Liver (tissue), 9 donors: ENCODE measurements around the gene FGFR3. TPM values are rescaled to one million over a fixed set of nuclear protein-coding genes. Genes with fewer than 3 reads are reported as not detected.

Experiments used
- DNase-seq: peaks from one replicate; pipeline ENCODE4 v3.0.0-alpha.2; 2017; ENCODE audit warnings: low spot score
- H3K27ac ChIP-seq, 2 donors: one replicate each; pipeline ENCODE4 v1.7.0; 2013; ENCODE audit warnings: inconsistent platforms in 2 of 2, low read length in 2 of 2, control low read depth in 1 of 2, low read depth in 1 of 2, mild to moderate bottlenecking in 1 of 2
- H3K27me3 ChIP-seq, 4 donors: one replicate each; pipeline versions ENCODE4 v1.6.1 to v1.7.0; 2013; ENCODE audit warnings: low read length in 3 of 4, inconsistent platforms in 1 of 4, mild to moderate bottlenecking in 1 of 4, moderate library complexity in 1 of 4; ENCODE audit not compliant: control insufficient read depth in 4 of 4, insufficient read depth in 4 of 4
- H3K36me3 ChIP-seq, 4 donors: one replicate each; pipeline versions ENCODE4 v1.6.1 to v1.7.0; 2013; ENCODE audit warnings: low read length in 3 of 4, mild to moderate bottlenecking in 3 of 4, low read depth in 1 of 4, moderate library complexity in 1 of 4; ENCODE audit not compliant: control insufficient read depth in 4 of 4, insufficient read depth in 3 of 4
- H3K4me1 ChIP-seq, 4 donors: one replicate each; pipeline versions ENCODE4 v1.6.1 to v1.7.0; 2013; ENCODE audit warnings: low read length in 3 of 4, mild to moderate bottlenecking in 3 of 4, moderate library complexity in 1 of 4; ENCODE audit not compliant: control insufficient read depth in 4 of 4, insufficient read depth in 4 of 4
- H3K4me3 ChIP-seq, 3 donors: one replicate each; pipeline versions ENCODE4 v1.6.1 to v1.7.0; 2013; ENCODE audit warnings: low read length in 3 of 3, control low read depth in 1 of 3, low read depth in 1 of 3, mild to moderate bottlenecking in 1 of 3
- H3K9ac ChIP-seq, 2 donors: one replicate each; pipeline ENCODE4 v1.7.0; 2013; ENCODE audit warnings: low read length in 2 of 2, mild to moderate bottlenecking in 2 of 2, moderate library complexity in 2 of 2, control low read depth in 1 of 2, low read depth in 1 of 2
- H3K9me3 ChIP-seq, 4 donors: one replicate each; pipeline versions ENCODE4 v1.6.1 to v1.7.0; 2013; ENCODE audit warnings: low read length in 3 of 4; ENCODE audit not compliant: control insufficient read depth in 4 of 4
- CTCF ChIP-seq: fragments of 150-350 bp; IDR thresholded peaks from 2 replicates; pipeline ENCODE4 v1.5.1; 2017; ENCODE audit warnings: improper control_type of control experiment, low read depth, low read length; ENCODE audit not compliant: missing input control
- EGR1 ChIP-seq, 2 donors: IDR thresholded peaks; 2 replicates each; pipeline ENCODE4 v1.6.1; 2016 to 2018; ENCODE audit warnings: antibody characterized with exemption in 2 of 2, low read depth in 2 of 2
- FOXA2 ChIP-seq: IDR thresholded peaks from 2 replicates; pipeline ENCODE4 v1.6.1; 2016; ENCODE audit warnings: antibody characterized with exemption
- GABPA ChIP-seq, 2 donors: IDR thresholded peaks in 1 of 2; conservative IDR thresholded peaks in 1 of 2; 2 replicates each; pipeline ENCODE4 v1.6.1; 2016; ENCODE audit warnings: antibody characterized with exemption in 2 of 2, mild to moderate bottlenecking in 1 of 2, moderate library complexity in 1 of 2
- HNF4A ChIP-seq, 2 donors: conservative IDR thresholded peaks; 2 replicates each; pipeline ENCODE4 v1.6.1; 2016; ENCODE audit warnings: antibody characterized with exemption in 2 of 2, mild to moderate bottlenecking in 2 of 2
- HNF4G ChIP-seq: IDR thresholded peaks from 2 replicates; pipeline ENCODE4 v1.6.1; 2016; ENCODE audit warnings: antibody characterized with exemption
- MAX ChIP-seq: IDR thresholded peaks from 2 replicates; pipeline ENCODE4 v1.6.1; 2016; ENCODE audit warnings: antibody characterized with exemption
- NR2F2 ChIP-seq: IDR thresholded peaks from 2 replicates; pipeline ENCODE4 v1.6.1; 2016; ENCODE audit warnings: antibody characterized with exemption
- RXRA ChIP-seq, 2 donors: IDR thresholded peaks; 2 replicates each; pipeline ENCODE4 v1.6.1; 2017 to 2018; ENCODE audit warnings: antibody characterized with exemption in 2 of 2, mild to moderate bottlenecking in 1 of 2
- SP1 ChIP-seq: IDR thresholded peaks from 2 replicates; pipeline ENCODE4 v1.6.1; 2018; ENCODE audit warnings: antibody characterized with exemption, mild to moderate bottlenecking
- TAF1 ChIP-seq: conservative IDR thresholded peaks from 2 replicates; pipeline ENCODE4 v1.6.1; 2016; ENCODE audit warnings: antibody characterized with exemption, mild to moderate bottlenecking
- YY1 ChIP-seq: IDR thresholded peaks from 2 replicates; pipeline ENCODE4 v1.6.1; 2016; ENCODE audit warnings: antibody characterized with exemption, mild to moderate bottlenecking
- WGBS: extraction: QIAGEN DNeasy Blood & Tissue Kit; methylation state at CpG from one replicate; pipeline ENCODE4 v1.1.7; 2013; 5-methylcytosine and 5-hydroxymethylcytosine counted together
- polyA plus RNA-seq, 2 donors: library from polyadenylated mRNA; stranded (reverse) in 1 of 2; unstranded in 1 of 2; fragments of 200-250 nt in 1 of 2; fragments of >200 nt in 1 of 2; fragmentation: Nextera tagmentation in 1 of 2; extraction: Ambion mirVana in 1 of 2; gene quantifications; one replicate each; pipeline versions ENCODE4 v1.2.1 to v1.2.3, GENCODE V29; 2013 to 2015
- total RNA-seq, 2 donors: library from RNA; depleted of rRNA; stranded (reverse); fragments of >200 nt; gene quantifications; one replicate each; pipeline ENCODE4 v1.2.3, GENCODE V29; 2014
- TF ChIP-seq, protein P1 (sequence below): IDR thresholded peaks from 2 replicates; pipeline ENCODE4 v1.6.1; 2016; ENCODE audit warnings: antibody characterized with exemption, mild to moderate bottlenecking
- TF ChIP-seq, protein P2 (sequence below): IDR thresholded peaks from 2 replicates; pipeline ENCODE4 v1.6.1; 2016; ENCODE audit warnings: antibody characterized with exemption
- donor health status: healthy.
- donor health status: healthy.
- donor health status: healthy.
- donor health status: healthy.
- donor health status: healthy.

The FGFR3 gene
- total and polyA plus RNA-seq, 4 donors = 5.6 to 40.0 (median 29.1) TPM

DNA sequence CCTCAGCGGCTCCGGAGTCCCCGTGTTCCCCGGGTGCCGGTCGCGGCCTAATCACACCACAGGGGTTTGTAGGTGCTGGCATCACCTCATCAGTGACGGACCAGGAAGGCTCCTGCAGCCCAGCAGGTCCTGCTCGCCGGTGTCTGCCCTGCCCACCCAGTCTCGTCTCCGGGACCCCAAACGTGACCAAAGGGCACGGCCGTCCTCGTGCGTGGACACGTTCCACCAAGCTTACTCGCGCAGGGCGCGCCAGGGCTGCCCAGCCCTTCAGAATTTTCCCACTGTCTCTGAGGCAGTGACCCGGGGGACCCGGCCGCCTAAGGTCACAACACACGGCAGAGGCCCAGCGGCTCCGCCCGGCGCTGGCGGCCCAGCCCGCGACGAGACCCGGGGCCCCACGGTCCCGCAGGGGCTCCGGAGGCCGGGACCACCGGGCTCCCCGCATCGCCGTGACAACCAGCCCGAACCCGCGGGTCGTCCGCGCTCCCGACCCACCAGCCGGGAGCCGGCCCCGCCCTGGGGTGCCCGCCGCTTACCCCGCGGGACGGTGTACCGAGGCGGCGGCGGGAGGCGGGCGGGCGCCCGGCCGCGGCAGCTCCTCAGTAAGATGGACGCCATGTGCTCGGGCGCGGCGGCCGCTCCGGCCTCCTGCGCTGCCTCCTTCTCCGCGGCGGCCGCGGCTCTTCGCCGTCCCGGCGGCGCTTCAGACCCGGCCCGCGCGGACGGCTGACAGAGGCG is 62.4 kb downstream of the FGFR3 start:
- Histone ChIP-seq H3K27ac (peak overlapping the region; percentile 38 to 62), H3K4me3 (peak overlapping the region; percentile 88 to 95 (median 93)), H3K36me3 (no peaks in the 10 kb centered on the region), H3K4me1 (peaks cover 6 to 37% (median 28%) of the 10 kb centered on the region in 4 donors), H3K9me3 (no peaks in the 10 kb centered on the region), H3K9ac (peak overlapping the region; percentile 33 to 61), H3K27me3 (no peaks in the 10 kb centered on the region)
- TF ChIP-seq MAX (no peak), YY1 (no peak), RXRA (IDR thresholded peaks at IDR 0.05) (no peak), SP1 (no peak), FOXA2 (no peak), TAF1 (no peak)
- TF ChIP-seq, protein P1, sequence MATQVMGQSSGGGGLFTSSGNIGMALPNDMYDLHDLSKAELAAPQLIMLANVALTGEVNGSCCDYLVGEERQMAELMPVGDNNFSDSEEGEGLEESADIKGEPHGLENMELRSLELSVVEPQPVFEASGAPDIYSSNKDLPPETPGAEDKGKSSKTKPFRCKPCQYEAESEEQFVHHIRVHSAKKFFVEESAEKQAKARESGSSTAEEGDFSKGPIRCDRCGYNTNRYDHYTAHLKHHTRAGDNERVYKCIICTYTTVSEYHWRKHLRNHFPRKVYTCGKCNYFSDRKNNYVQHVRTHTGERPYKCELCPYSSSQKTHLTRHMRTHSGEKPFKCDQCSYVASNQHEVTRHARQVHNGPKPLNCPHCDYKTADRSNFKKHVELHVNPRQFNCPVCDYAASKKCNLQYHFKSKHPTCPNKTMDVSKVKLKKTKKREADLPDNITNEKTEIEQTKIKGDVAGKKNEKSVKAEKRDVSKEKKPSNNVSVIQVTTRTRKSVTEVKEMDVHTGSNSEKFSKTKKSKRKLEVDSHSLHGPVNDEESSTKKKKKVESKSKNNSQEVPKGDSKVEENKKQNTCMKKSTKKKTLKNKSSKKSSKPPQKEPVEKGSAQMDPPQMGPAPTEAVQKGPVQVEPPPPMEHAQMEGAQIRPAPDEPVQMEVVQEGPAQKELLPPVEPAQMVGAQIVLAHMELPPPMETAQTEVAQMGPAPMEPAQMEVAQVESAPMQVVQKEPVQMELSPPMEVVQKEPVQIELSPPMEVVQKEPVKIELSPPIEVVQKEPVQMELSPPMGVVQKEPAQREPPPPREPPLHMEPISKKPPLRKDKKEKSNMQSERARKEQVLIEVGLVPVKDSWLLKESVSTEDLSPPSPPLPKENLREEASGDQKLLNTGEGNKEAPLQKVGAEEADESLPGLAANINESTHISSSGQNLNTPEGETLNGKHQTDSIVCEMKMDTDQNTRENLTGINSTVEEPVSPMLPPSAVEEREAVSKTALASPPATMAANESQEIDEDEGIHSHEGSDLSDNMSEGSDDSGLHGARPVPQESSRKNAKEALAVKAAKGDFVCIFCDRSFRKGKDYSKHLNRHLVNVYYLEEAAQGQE = no peak
- DNase-seq = peak; percentile 49
- WGBS = under 1% methylated on average over 92 of the region's 92 CpGs

DNA sequence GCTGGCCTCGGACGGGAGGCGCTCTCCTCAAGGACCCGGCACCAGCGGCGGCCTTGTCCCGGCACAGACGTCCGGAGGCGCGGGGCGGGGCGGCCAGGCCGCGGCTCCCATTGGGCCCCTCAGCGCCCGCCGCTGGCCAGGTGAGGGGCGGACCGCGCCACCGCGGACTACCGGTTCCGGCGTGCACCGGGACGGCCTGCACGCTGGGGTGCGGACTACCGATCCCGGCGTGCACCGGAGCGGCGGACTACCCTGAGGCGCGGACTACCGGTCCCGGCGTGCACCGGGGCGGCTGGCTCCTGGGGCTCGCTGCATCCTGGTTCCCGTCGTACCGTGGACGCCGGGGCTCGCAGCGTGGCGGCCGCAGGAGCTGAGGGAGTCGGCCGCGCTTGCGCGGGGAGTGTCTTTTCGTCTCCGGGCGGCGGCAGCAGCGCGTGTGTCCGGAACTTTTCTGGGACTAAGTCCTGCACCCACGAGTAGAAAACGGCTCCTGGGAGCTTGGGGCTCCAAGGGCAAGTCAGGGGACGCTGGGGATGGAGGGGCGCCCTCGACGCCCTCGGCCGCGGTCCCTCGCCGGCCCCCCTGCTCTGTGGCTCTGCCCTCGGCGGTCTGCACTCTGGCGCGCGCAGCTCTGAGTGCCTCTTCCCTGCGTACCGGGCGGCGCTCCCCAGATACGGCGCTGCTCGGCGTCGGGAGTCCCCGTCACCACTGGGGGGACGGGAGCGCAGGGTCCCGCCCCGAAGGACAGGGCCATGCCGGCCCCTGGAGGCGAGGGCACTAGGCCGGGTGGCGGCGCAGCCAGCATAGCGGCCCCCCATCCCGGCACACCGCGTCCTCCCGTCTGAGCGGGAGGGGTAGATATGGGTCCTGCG is 63.2 kb downstream of the FGFR3 start, which contains the start of gene LETM1:
Gene LETM1 (minus strand): TSS at position 86 of the 872 bp plus-strand sequence. CDS start 206 bp downstream, outside the sequence.
- Histone ChIP-seq H3K4me3 (peak within 1 kb of the TSS; percentile 89 to 95 (median 93)), H3K27me3 (no peaks in the 10 kb centered on the region), H3K4me1 (peaks cover 6 to 34% (median 24%) of the 10 kb centered on the region in 4 donors), H3K27ac (peak within 1 kb of the TSS; percentile 56 to 62), H3K9ac (peak within 1 kb of the TSS; percentile 53 to 61), H3K9me3 (no peaks in the 10 kb centered on the region), H3K36me3 (no peaks in the 10 kb centered on the region)
- TF ChIP-seq, protein P2, sequence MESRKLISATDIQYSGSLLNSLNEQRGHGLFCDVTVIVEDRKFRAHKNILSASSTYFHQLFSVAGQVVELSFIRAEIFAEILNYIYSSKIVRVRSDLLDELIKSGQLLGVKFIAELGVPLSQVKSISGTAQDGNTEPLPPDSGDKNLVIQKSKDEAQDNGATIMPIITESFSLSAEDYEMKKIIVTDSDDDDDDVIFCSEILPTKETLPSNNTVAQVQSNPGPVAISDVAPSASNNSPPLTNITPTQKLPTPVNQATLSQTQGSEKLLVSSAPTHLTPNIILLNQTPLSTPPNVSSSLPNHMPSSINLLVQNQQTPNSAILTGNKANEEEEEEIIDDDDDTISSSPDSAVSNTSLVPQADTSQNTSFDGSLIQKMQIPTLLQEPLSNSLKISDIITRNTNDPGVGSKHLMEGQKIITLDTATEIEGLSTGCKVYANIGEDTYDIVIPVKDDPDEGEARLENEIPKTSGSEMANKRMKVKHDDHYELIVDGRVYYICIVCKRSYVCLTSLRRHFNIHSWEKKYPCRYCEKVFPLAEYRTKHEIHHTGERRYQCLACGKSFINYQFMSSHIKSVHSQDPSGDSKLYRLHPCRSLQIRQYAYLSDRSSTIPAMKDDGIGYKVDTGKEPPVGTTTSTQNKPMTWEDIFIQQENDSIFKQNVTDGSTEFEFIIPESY = no peak
- peak in 1 of 2 donors; percentile 85 for TF ChIP-seq GABPA (IDR thresholded peaks at IDR 0.05 in 1 of 2, conservative IDR thresholded peaks at IDR 0.05 in 1 of 2)
- no peak for TF ChIP-seq HNF4G
- no peak for TF ChIP-seq EGR1 (IDR thresholded peaks at IDR 0.05; ENCODE audit: low read depth in 2 of 2)
- TF ChIP-seq CTCF = no peak
- peak; percentile 41 for TF ChIP-seq SP1
- TF ChIP-seq, protein P1 = no peak
- TF ChIP-seq NR2F2 = no peak
- TF ChIP-seq HNF4A (conservative IDR thresholded peaks at IDR 0.05) = no peak
- peak; percentile 73 for TF ChIP-seq YY1
- peak; percentile 92 for DNase-seq
- WGBS = under 1% methylated on average over 107 of the region's 107 CpGs
